A673 (cell line): ENCODE results near the gene GCG. TPM values are rescaled to one million over a fixed set of nuclear protein-coding genes. Genes with fewer than 3 reads are reported as not detected.

Source experiments
- BruUV-seq: library from RNA; stranded (reverse); fragments of 400-500 nt; replicated peaks from 2 replicates; lab custom pipeline; 2021; lab: Mats Ljungman, UMichigan
- CTCF ChIA-PET: fragments of 300-600 bp; sonication (Branson Sonifier 250); formaldehyde crosslinking; loops from one replicate; lab custom pipeline; 2022; ENCODE audit warnings: antibody characterized with exemption; lab: Charles Lee
- POLR2A ChIA-PET: fragments of 300-600 bp; sonication (Branson Sonifier 250); formaldehyde crosslinking; loops from one replicate; lab custom pipeline; 2022; ENCODE audit warnings: antibody characterized with exemption; ENCODE audit not compliant: low non-redundant PET; lab: Charles Lee
- DNase-seq: peaks from one replicate; pipeline ENCODE4 v3.0.0-alpha.2; 2015; ENCODE audit warnings: low spot score
- H3K27ac ChIP-seq: fragments of 200-600 bp; sonication (generic); 2 replicates; pipeline ENCODE4 v1.5.1; 2016; ENCODE audit warnings: mixed run types, low read depth, mild to moderate bottlenecking, mixed read lengths, antibody characterized with exemption, low read length; ENCODE audit not compliant: poor library complexity, severe bottlenecking
- H3K27me3 ChIP-seq: fragments of 200-600 bp; sonication (generic); replicated peaks from 2 replicates; pipeline ENCODE4 v1.6.1; 2017; ENCODE audit warnings: mixed run types, low read depth, mild to moderate bottlenecking, mixed read lengths, antibody characterized with exemption, low read length; ENCODE audit not compliant: insufficient read depth, poor library complexity
- H3K36me3 ChIP-seq: fragments of 200-600 bp; sonication (generic); 2 replicates; pipeline ENCODE4 v1.6.1; 2016; ENCODE audit warnings: mixed run types, mild to moderate bottlenecking, mixed read lengths, antibody characterized with exemption, low read length; ENCODE audit not compliant: insufficient read depth, poor library complexity, severe bottlenecking
- H3K4me1 ChIP-seq: fragments of 200-600 bp; sonication (generic); 2 replicates; pipeline ENCODE4 v1.6.1; 2017; ENCODE audit warnings: mixed run types, mild to moderate bottlenecking, mixed read lengths, antibody characterized with exemption, low read length; ENCODE audit not compliant: insufficient read depth, poor library complexity, severe bottlenecking
- H3K4me3 ChIP-seq: fragments of 200-600 bp; sonication (generic); 2 replicates; pipeline ENCODE4 v1.5.1; 2016; ENCODE audit warnings: low read depth, mixed run types, mild to moderate bottlenecking, mixed read lengths, low read length; ENCODE audit not compliant: poor library complexity, severe bottlenecking
- H3K9me3 ChIP-seq: fragments of 200-600 bp; sonication (generic); 2 replicates; pipeline ENCODE4 v1.6.1; 2016; ENCODE audit warnings: mixed run types, low read depth, mild to moderate bottlenecking, mixed read lengths, antibody characterized with exemption, low read length; ENCODE audit not compliant: poor library complexity, severe bottlenecking
- CTCF ChIP-seq: fragments of 300-800, 200-600 bp; sonication (generic); conservative IDR thresholded peaks from 2 replicates; pipeline ENCODE4 v1.5.1; 2017; ENCODE audit warnings: low read depth, mild to moderate bottlenecking, antibody characterized with exemption, low read length, moderate library complexity, mixed read lengths
- EZH2 ChIP-seq: fragments of 200-600 bp; sonication (generic); IDR thresholded peaks from 2 replicates; pipeline ENCODE4 v1.6.1; 2017; ENCODE audit warnings: borderline replicate concordance, low read depth, mild to moderate bottlenecking, mixed read lengths, antibody characterized with exemption, low read length; ENCODE audit not compliant: poor library complexity, severe bottlenecking
- intact Hi-C: fragments of 100-400 bp; cut with micrococcal nuclease; formaldehyde crosslinking; loops from one replicate; pipeline ENCODE4 v1.10.0; 2022; ENCODE audit not compliant: unreplicated experiment
- total RNA-seq: library from RNA; stranded (reverse); gene quantifications from 2 replicates; pipeline ENCODE4 v1.2.3, GENCODE V29; 2021

GCG gene
- total RNA-seq, 1 experiment from 2014 or later, result not detected

- ChIA-PET CTCF (no interaction called here), POLR2A (no interaction called here)
- no peaks in the 10 kb centered on the region for H3K27me3 ChIP-seq
- no peak for DNase-seq
- no peaks in the 10 kb centered on the region for H3K9me3 ChIP-seq
- no peaks in the 10 kb centered on the region for H3K4me1 ChIP-seq
- intact Hi-C loops, result no loop called here
- no peak overlapping the region for H3K4me3 ChIP-seq
- TF ChIP-seq EZH2 (no peak), CTCF (no peak)
- no TSS peak for BruUV-seq
- no peak overlapping the region for H3K27ac ChIP-seq
- no peaks in the 10 kb centered on the region for H3K36me3 ChIP-seq
Observed at GRCh38 chr2:162113776-162114168, 38.3 kb downstream of the GCG start.

GRCh38 chr2:162113088-162113775 is 38.8 kb downstream of the GCG start:
- no peak overlapping the region for H3K27ac ChIP-seq

DNA sequence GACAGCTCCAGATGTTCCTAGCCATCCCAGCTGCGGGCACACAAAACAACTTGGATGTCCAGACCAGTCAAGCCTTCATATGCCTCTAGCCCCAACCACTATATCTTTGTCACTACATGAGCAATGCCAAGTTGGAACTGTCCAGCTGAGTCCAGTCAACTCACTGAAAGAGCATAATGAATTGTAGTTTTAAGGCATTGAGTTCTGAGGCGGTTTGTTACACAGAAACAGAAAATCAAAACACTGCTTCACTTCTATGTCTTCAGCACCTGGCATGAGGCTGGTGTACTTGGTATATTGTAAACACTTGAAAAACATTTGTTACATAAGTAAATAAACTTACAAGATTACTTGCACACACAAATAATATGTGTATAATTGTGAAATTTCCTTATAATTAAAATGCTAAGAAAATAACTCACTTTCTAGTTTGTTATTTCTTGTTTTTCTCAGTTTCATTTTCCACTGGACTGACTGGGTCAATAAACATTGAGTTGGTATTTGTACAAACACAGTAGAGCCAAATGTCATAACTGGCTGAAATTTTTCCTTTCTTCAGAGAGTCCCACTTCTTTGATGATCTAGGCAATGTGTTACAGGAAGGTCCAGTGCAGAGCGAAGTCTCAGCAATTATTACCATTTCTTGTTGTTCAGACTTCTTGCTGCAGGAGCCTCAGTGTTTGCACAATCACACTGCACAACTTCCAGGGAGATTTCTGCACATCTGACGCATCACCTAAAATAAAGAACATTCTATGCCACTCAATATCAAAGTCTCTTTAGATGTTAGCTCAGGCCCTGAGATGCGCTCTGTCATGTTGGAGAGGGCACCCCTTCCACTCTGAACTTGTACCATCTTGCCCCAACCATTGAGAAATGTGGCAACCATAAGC is 39.8 kb downstream of the GCG start:
- Histone ChIP-seq H3K27ac (no peak overlapping the region), H3K36me3 (no peaks in the 10 kb centered on the region), H3K4me3 (no peak overlapping the region), H3K27me3 (no peaks in the 10 kb centered on the region), H3K4me1 (no peaks in the 10 kb centered on the region), H3K9me3 (no peaks in the 10 kb centered on the region)
- intact Hi-C loops, result no loop called here
- BruUV-seq, result no TSS peak
- ChIA-PET POLR2A (no interaction called here), CTCF (no interaction called here)
- no peak for DNase-seq
- TF ChIP-seq CTCF (no peak), EZH2 (no peak)

More at GRCh38 chr2:162113088-162113775, 38.8 kb downstream of the GCG start:
- no peak for TF ChIP-seq CTCF
- TF ChIP-seq EZH2, result no peak
- ChIA-PET CTCF (no interaction called here), POLR2A (no interaction called here)
- DNase-seq, result no peak
- H3K4me3 ChIP-seq, result no peak overlapping the region
- H3K4me1 ChIP-seq, result no peaks in the 10 kb centered on the region
- intact Hi-C loops, result no loop called here
- H3K27me3 ChIP-seq, result no peaks in the 10 kb centered on the region
- H3K9me3 ChIP-seq, result no peaks in the 10 kb centered on the region
- no peaks in the 10 kb centered on the region for H3K36me3 ChIP-seq
- BruUV-seq, result no TSS peak
